ENCODE data around the gene DGKZ.

The DGKZ gene

DNA sequence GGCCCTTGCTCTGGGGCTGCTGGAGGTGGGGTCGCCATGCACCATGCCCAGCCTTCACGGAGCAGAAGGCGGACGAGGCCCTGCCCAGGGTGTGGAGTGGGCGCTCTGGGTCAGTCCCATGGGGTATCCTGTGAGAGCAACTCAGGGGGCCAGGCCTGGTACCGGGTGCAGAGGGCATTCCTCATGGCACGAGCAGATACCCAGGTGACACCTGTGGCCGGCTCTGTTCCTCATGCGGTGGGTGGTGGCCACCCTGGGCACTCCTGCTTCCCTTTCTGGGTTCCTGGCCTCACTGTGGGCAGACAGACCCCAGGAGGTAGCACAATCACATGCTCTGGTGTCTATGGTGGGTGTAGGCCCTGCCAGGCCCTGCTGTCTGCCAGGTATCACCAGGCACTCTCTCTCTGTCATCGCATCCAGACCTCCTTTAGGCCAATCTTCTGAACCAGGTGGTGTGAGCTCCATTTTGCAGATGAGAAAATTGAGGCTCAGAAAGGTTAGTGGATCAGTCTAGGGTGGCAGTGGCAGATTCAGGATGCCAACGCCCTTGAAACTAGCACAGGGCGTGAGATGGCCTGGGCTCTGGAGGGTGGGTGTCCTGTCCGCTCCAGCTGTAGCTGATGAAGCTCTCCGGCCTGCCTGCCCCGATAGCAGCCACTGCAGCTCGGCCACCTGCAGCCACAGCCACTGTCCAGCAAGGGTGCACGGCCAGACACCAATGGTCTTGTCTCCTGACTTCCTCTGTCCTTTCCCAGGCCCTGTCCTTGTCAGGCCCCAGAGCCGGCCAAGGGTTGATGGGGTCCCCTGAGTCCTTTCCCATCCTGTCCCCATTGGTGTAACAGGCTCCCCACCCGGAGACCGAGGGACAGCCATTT, 15.1 kb downstream of the DGKZ start:
- TF ChIP-seq, protein P1, sequence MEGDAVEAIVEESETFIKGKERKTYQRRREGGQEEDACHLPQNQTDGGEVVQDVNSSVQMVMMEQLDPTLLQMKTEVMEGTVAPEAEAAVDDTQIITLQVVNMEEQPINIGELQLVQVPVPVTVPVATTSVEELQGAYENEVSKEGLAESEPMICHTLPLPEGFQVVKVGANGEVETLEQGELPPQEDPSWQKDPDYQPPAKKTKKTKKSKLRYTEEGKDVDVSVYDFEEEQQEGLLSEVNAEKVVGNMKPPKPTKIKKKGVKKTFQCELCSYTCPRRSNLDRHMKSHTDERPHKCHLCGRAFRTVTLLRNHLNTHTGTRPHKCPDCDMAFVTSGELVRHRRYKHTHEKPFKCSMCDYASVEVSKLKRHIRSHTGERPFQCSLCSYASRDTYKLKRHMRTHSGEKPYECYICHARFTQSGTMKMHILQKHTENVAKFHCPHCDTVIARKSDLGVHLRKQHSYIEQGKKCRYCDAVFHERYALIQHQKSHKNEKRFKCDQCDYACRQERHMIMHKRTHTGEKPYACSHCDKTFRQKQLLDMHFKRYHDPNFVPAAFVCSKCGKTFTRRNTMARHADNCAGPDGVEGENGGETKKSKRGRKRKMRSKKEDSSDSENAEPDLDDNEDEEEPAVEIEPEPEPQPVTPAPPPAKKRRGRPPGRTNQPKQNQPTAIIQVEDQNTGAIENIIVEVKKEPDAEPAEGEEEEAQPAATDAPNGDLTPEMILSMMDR (conservative IDR thresholded peaks at IDR 0.05; ENCODE audit: low read length): no peak
- TF ChIP-seq EZH2phosphoT487 (IDR thresholded peaks at IDR 0.05; ENCODE audit: borderline replicate concordance): no peak
- Histone ChIP-seq H3K9me3 (ENCODE audit: insufficient read depth, low read depth, low read length) (no peaks in the 10 kb centered on the region), H3K27me3 (ENCODE audit: insufficient read depth, low read length, poor library complexity, severe bottlenecking) (no peaks in the 10 kb centered on the region), H2AFZ (ENCODE audit: low read length) (no peak overlapping the region), H3F3A (ENCODE audit: low read depth) (no peaks in the 10 kb centered on the region; the same call in 1 of the 2 replicates), H3K4me3 (ENCODE audit: low read length, poor library complexity, severe bottlenecking) (peak overlapping the region; percentile 74), H4K20me1 (ENCODE audit: insufficient read depth, low read length, poor library complexity, severe bottlenecking) (peaks cover 59% of the 10 kb centered on the region), H3K36me3 (ENCODE audit: insufficient read depth, low read length) (peaks cover 20% of the 10 kb centered on the region; the same call in 1 of the 2 replicates), H3K79me2 (ENCODE audit: insufficient read depth, low read length) (peaks cover 96% of the 10 kb centered on the region), H3K4me2 (ENCODE audit: low read depth, low read length, poor library complexity, severe bottlenecking) (peak overlapping the region; percentile 96), H3K9ac (ENCODE audit: low read depth, low read length, poor library complexity, severe bottlenecking) (peak overlapping the region; percentile 97), H3K9me2 (replicated peaks; ENCODE audit: low read depth, low read length) (no peaks in the 10 kb centered on the region), H3K4me1 (ENCODE audit: insufficient read depth, low read length, poor library complexity, severe bottlenecking) (peaks cover 36% of the 10 kb centered on the region)

DNA sequence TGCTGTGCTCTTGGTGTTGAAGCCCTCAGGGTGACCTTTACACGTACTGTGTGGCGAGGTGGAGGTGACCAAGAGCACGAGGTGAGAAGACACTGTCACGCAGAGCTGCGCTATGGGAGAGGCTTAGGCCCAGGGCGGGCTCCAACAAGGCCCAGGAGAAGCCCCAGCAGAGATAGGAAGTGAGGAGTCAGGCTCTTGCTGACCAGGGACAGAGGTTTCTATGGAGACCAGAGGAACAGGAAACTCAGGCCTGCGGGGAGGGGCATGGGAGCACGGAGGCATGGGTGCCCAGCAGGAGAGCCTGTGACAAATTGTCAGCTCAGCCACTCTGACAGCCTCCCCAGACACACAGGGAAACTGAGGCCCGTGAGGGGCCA, 15.8 kb downstream of the DGKZ start:
- H3K4me2 ChIP-seq (ENCODE audit: low read depth, low read length, poor library complexity, severe bottlenecking): peak overlapping the region; percentile 96
- no peak overlapping the region for H2AFZ ChIP-seq (ENCODE audit: low read length)
- TF ChIP-seq, protein P1 (conservative IDR thresholded peaks at IDR 0.05; ENCODE audit: low read length): no peak
- TF ChIP-seq EZH2phosphoT487 (IDR thresholded peaks at IDR 0.05; ENCODE audit: borderline replicate concordance): no peak
- H3K9me3 ChIP-seq (ENCODE audit: insufficient read depth, low read depth, low read length): no peaks in the 10 kb centered on the region
- no peaks in the 10 kb centered on the region for H3K27me3 ChIP-seq (ENCODE audit: insufficient read depth, low read length, poor library complexity, severe bottlenecking)
- H3K4me3 ChIP-seq (ENCODE audit: low read length, poor library complexity, severe bottlenecking): peak overlapping the region; percentile 74
- H3K36me3 ChIP-seq (ENCODE audit: insufficient read depth, low read length): peaks cover 24% of the 10 kb centered on the region; the same call in 1 of the 2 replicates
- peaks cover 59% of the 10 kb centered on the region for H4K20me1 ChIP-seq (ENCODE audit: insufficient read depth, low read length, poor library complexity, severe bottlenecking)
- H3K9ac ChIP-seq (ENCODE audit: low read depth, low read length, poor library complexity, severe bottlenecking): peak overlapping the region; percentile 97
- H3K9me2 ChIP-seq (replicated peaks; ENCODE audit: low read depth, low read length): no peaks in the 10 kb centered on the region
- H3K79me2 ChIP-seq (ENCODE audit: insufficient read depth, low read length): peaks cover 94% of the 10 kb centered on the region
- H3K4me1 ChIP-seq (ENCODE audit: insufficient read depth, low read length, poor library complexity, severe bottlenecking): peaks cover 31% of the 10 kb centered on the region
- H3F3A ChIP-seq (ENCODE audit: low read depth): no peaks in the 10 kb centered on the region; the same call in 1 of the 2 replicates

DNA sequence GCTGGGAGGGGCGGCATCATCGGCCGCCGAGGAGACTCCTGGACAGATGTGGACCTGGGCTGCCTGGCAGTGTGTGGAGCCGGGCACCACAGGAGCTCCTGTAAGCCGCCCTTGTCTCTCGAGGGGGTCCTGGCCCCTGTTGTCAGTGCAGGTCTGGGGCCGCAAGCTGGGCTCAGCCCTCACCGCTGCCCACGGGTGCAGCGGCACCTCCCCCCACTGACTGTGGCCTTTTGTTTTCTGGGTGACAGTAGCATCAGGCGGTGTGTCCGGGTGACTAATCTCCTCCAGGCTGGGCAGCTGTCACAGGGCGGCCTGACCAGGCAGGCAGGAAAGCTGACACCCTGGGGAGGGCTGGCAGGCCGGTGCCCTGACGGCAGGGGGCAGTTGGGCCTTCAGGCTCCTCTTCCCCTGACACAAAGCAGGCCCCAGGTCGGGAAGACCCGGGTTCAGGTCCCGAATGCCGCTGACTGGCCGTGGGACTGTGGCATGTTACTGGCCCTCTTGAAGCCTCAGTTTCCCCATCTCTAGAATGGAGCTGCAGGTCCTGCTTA, 16.3 kb downstream of the DGKZ start:
- no peak overlapping the region for H2AFZ ChIP-seq (ENCODE audit: low read length)
- no peak for TF ChIP-seq EZH2phosphoT487 (IDR thresholded peaks at IDR 0.05; ENCODE audit: borderline replicate concordance)
- TF ChIP-seq, protein P1 (conservative IDR thresholded peaks at IDR 0.05; ENCODE audit: low read length): no peak
- peaks cover 64% of the 10 kb centered on the region for H4K20me1 ChIP-seq (ENCODE audit: insufficient read depth, low read length, poor library complexity, severe bottlenecking)
- H3K27me3 ChIP-seq (ENCODE audit: insufficient read depth, low read length, poor library complexity, severe bottlenecking): no peaks in the 10 kb centered on the region
- peaks cover 29% of the 10 kb centered on the region; the same call in 1 of the 2 replicates for H3K36me3 ChIP-seq (ENCODE audit: insufficient read depth, low read length)
- H3K4me2 ChIP-seq (ENCODE audit: low read depth, low read length, poor library complexity, severe bottlenecking): peak overlapping the region; percentile 96
- H3K9ac ChIP-seq (ENCODE audit: low read depth, low read length, poor library complexity, severe bottlenecking): peak overlapping the region; percentile 97
- no peaks in the 10 kb centered on the region; the same call in 1 of the 2 replicates for H3F3A ChIP-seq (ENCODE audit: low read depth)
- peaks cover 31% of the 10 kb centered on the region for H3K4me1 ChIP-seq (ENCODE audit: insufficient read depth, low read length, poor library complexity, severe bottlenecking)
- H3K9me3 ChIP-seq (ENCODE audit: insufficient read depth, low read depth, low read length): no peaks in the 10 kb centered on the region
- H3K9me2 ChIP-seq (replicated peaks; ENCODE audit: low read depth, low read length): no peaks in the 10 kb centered on the region
- peaks cover 94% of the 10 kb centered on the region for H3K79me2 ChIP-seq (ENCODE audit: insufficient read depth, low read length)
- peak overlapping the region; percentile 74 for H3K4me3 ChIP-seq (ENCODE audit: low read length, poor library complexity, severe bottlenecking)

All from Loucy (cell line).